ENCODE results near the gene GPN1. TPM values are rescaled to one million over a fixed set of nuclear protein-coding genes. Genes with fewer than 3 reads are reported as not detected.

Gene GPN1
- total RNA-seq, 2 experiments from 2014 or later: 24.6 to 28.1 TPM

GRCh38 chr2:27690052-27690451 is 61.2 kb downstream of the GPN1 start:
- H3K9me3 Mint-ChIP-seq: no peaks in the 10 kb centered on the region
- ATAC-seq (ENCODE audit: poor library complexity): no peak
- intact Hi-C loops (cut with DNase I, micrococcal nuclease): no loop called here
- Histone ChIP-seq H3K27me3 (ENCODE audit: control insufficient read depth in 1 of 2, insufficient read depth in 2 of 2, low read length in 2 of 2) (no peaks in the 10 kb centered on the region), H3K4me1 (ENCODE audit: insufficient read depth, low read length) (peaks cover 3% of the 10 kb centered on the region), H3K4me3 (ENCODE audit: low read length) (no peak overlapping the region), H3K36me3 (ENCODE audit: insufficient read depth, low read length) (peaks cover 68% of the 10 kb centered on the region), H3K27ac (ENCODE audit: low read depth in 1 of 2, low read length in 2 of 2) (no peak overlapping the region), H3K9me3 (ENCODE audit: control insufficient read depth in 1 of 2, insufficient read depth in 1 of 2, low read length in 2 of 2) (no peaks in the 10 kb centered on the region)
- no peaks in the 10 kb centered on the region for H3K27me3 Mint-ChIP-seq
- H3K4me3 Mint-ChIP-seq: no peak overlapping the region
- POLR2A ChIA-PET: no interaction called here
- no peak for DNase-seq
- no peak for TF ChIP-seq CTCF (IDR thresholded peaks at IDR 0.05)
- no peak overlapping the region for H3K27ac Mint-ChIP-seq
- H3K36me3 Mint-ChIP-seq (ENCODE audit: low read depth): peaks cover 68% of the 10 kb centered on the region
- H3K4me1 Mint-ChIP-seq (ENCODE audit: low read depth): no peaks in the 10 kb centered on the region
- CTCF ChIA-PET: interaction anchor here (1.0 kb wide), 1 partner anchor 13 kb away, joined by 3 read pairs; no protein-coding TSS in a partner anchor

- intact Hi-C loops (cut with DNase I, micrococcal nuclease): no loop called here
- no peaks in the 10 kb centered on the region for H3K4me1 Mint-ChIP-seq (ENCODE audit: low read depth)
- POLR2A ChIA-PET: interaction anchor here (0.6 kb wide), 1 partner anchor 215 kb away, joined by 3 read pairs; no protein-coding TSS in a partner anchor
- DNase-seq (no peak), ATAC-seq (ENCODE audit: poor library complexity) (no peak)
- no peak overlapping the region for H3K4me3 Mint-ChIP-seq
- H3K4me1 ChIP-seq (ENCODE audit: insufficient read depth, low read length): no peaks in the 10 kb centered on the region
- no peaks in the 10 kb centered on the region for H3K9me3 ChIP-seq (ENCODE audit: control insufficient read depth in 1 of 2, insufficient read depth in 1 of 2, low read length in 2 of 2)
- H3K4me3 ChIP-seq (ENCODE audit: low read length): no peak overlapping the region
- no peak for TF ChIP-seq CTCF (IDR thresholded peaks at IDR 0.05)
- peaks cover 27% of the 10 kb centered on the region for H3K36me3 Mint-ChIP-seq (ENCODE audit: low read depth)
- peaks cover 40% of the 10 kb centered on the region for H3K36me3 ChIP-seq (ENCODE audit: insufficient read depth, low read length)
- no peaks in the 10 kb centered on the region for H3K9me3 Mint-ChIP-seq
- no peaks in the 10 kb centered on the region for H3K27me3 ChIP-seq (ENCODE audit: control insufficient read depth in 1 of 2, insufficient read depth in 2 of 2, low read length in 2 of 2)
- no peak overlapping the region for H3K27ac ChIP-seq (ENCODE audit: low read depth in 1 of 2, low read length in 2 of 2)
- CTCF ChIA-PET: interaction anchor here (1.3 kb wide), 1 partner anchor 14 kb away, joined by 3 read pairs; no protein-coding TSS in a partner anchor
- H3K27ac Mint-ChIP-seq: no peak overlapping the region
- no peaks in the 10 kb centered on the region for H3K27me3 Mint-ChIP-seq
Observed at GRCh38 chr2:27697660-27698059, 68.8 kb downstream of the GPN1 start.

Other genes with a start within 250 kb of the GPN1 start
- gene ZNF513, start 248.3 kb upstream of the GPN1 start, total RNA-seq: 10 to 100 TPM; 22.8 to 22.9 TPM
- gene PPM1G, start 219.5 kb upstream of the GPN1 start, total RNA-seq: 10 to 100 TPM; 30.4 to 31.2 TPM
- 100 to 1,000 TPM; 169 to 181 TPM for gene NRBP1, start 200.4 kb upstream of the GPN1 start, total RNA-seq
- 10 to 100 TPM; 11.5 to 12.8 TPM for gene KRTCAP3, start 186.7 kb upstream of the GPN1 start, total RNA-seq
- gene IFT172, start 139.3 kb upstream of the GPN1 start, total RNA-seq: 10 to 100 TPM; 13.3 to 14.4 TPM
- not detected for gene FNDC4, start 133.8 kb upstream of the GPN1 start, total RNA-seq
- not detected for gene GCKR, start 132.2 kb upstream of the GPN1 start, total RNA-seq
- 10 to 100 TPM; 13.6 to 14.1 TPM for gene ZNF512, start 46.0 kb upstream of the GPN1 start, total RNA-seq
- gene CCDC121, start within 50 bp of the GPN1 start, total RNA-seq: under 1 TPM; 0.47 to 0.91 TPM
- gene SUPT7L, start 34.6 kb downstream of the GPN1 start, total RNA-seq: 10 to 100 TPM; 48.5 to 52.2 TPM
- 10 to 100 TPM; 14.2 to 15.3 TPM for gene SLC4A1AP, start 34.8 kb downstream of the GPN1 start, total RNA-seq
- gene MRPL33, start 142.7 kb downstream of the GPN1 start, total RNA-seq: 10 to 100 TPM; 33.1 to 37.2 TPM